Fibroblast of lung (primary cell): Measurements from ENCODE around the gene PPP2R3B.

Experiments used
- EZH2 ChIP-seq: IDR thresholded peaks from 2 replicates; pipeline ENCODE4 v1.5.1; 2012; ENCODE audit warnings: low read length, control low read depth, mild to moderate bottlenecking; ENCODE audit errors: missing control alignments
- TF ChIP-seq, protein P1 (sequence below), 2 donors: IDR thresholded peaks in 1 of 2; conservative IDR thresholded peaks in 1 of 2; 1 replicate in 1 of 2; 2 replicates in 1 of 2; pipeline ENCODE4 v1.5.1; 2011 to 2012; ENCODE audit warnings: low read length in 2 of 2, control low read depth in 1 of 2, inconsistent platforms in 1 of 2, low read depth in 1 of 2, mild to moderate bottlenecking in 1 of 2

DNA sequence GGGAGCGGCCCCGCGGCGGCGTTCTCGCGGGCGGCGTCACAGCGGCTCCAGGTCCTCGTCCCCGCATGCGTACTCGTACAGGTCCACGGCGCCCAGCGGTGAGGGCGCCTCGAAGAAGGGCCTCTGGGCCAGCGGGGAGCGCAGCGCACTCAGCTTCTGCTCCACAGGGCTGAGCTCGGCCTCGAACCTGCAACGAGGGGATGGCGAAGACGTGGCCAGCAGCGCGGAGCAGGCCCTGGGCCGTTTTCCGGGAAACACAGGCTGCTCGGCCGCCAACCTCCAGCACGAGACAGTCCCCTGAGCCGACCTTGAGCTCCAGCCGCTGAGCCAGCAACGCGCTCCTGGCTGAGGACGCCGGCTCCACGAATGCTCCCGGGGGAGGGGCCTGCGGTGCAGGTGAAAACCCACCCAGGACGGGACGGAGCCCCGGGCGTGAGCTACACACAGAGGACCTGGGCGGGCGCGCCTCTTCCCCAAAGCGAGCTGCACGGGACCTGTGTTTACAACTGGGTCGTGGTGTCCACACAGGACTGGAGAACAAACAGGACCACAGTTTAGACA, 52.3 kb downstream of the PPP2R3B start:
- TF ChIP-seq, protein P1, sequence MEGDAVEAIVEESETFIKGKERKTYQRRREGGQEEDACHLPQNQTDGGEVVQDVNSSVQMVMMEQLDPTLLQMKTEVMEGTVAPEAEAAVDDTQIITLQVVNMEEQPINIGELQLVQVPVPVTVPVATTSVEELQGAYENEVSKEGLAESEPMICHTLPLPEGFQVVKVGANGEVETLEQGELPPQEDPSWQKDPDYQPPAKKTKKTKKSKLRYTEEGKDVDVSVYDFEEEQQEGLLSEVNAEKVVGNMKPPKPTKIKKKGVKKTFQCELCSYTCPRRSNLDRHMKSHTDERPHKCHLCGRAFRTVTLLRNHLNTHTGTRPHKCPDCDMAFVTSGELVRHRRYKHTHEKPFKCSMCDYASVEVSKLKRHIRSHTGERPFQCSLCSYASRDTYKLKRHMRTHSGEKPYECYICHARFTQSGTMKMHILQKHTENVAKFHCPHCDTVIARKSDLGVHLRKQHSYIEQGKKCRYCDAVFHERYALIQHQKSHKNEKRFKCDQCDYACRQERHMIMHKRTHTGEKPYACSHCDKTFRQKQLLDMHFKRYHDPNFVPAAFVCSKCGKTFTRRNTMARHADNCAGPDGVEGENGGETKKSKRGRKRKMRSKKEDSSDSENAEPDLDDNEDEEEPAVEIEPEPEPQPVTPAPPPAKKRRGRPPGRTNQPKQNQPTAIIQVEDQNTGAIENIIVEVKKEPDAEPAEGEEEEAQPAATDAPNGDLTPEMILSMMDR (conservative IDR thresholded peaks at IDR 0.05 in 1 of 2, IDR thresholded peaks at IDR 0.05 in 1 of 2; ENCODE audit: low read depth in 1 of 2, low read length in 2 of 2): no peak
- TF ChIP-seq EZH2: no peak
